DND-41 (cell line): ENCODE results near the gene ADAMTSL3.

ENCODE experiments used
- CTCF ChIP-seq: IDR thresholded peaks from 2 replicates; pipeline ENCODE4 v1.5.1; 2012; ENCODE audit warnings: borderline replicate concordance, low read length, moderate library complexity, mild to moderate bottlenecking; ENCODE audit not compliant: poor library complexity, severe bottlenecking; ENCODE audit errors: extremely low read depth
- EZH2 ChIP-seq: IDR thresholded peaks from 3 replicates; pipeline ENCODE4 v1.6.1; 2012; ENCODE audit warnings: borderline replicate concordance, low read depth, mild to moderate bottlenecking, moderate library complexity, low read length, inconsistent platforms; ENCODE audit not compliant: severe bottlenecking

- TF ChIP-seq EZH2 (no peak), CTCF (no peak)
These were observed 191.3 kb downstream of the ADAMTSL3 start for GRCh38 chr15:83845230-83845629.
